ENCODE data around the gene LYRM9. TPM values are rescaled to one million over a fixed set of nuclear protein-coding genes. Genes with fewer than 3 reads are reported as not detected.

The LYRM9 gene
- total and polyA plus RNA-seq, 2 of the 8 experiments (the other 6 are each of a cell fraction or from before 2014, with no cell fraction given), result 4.3 to 5.2 TPM

- TF ChIP-seq TBP (IDR thresholded peaks at IDR 0.05; ENCODE audit: low read depth, low read length) (no peak), HDAC6 (IDR thresholded peaks at IDR 0.05; ENCODE audit: low read depth, low read length) (no peak), GTF2F1 (IDR thresholded peaks at IDR 0.05; ENCODE audit: borderline replicate concordance, low read depth, low read length) (no peak), RBBP5 (IDR thresholded peaks at IDR 0.05; ENCODE audit: borderline replicate concordance, low read depth, low read length) (no peak), ATF3 (IDR thresholded peaks at IDR 0.05; ENCODE audit: insufficient read depth, low read depth, low read length) (no peak), RXRA (IDR thresholded peaks at IDR 0.05; ENCODE audit: insufficient read depth, low read depth, low read length) (no peak), TCF12 (IDR thresholded peaks at IDR 0.05; ENCODE audit: low read depth, low read length) (no peak), PHF8 (conservative IDR thresholded peaks at IDR 0.05; ENCODE audit: low read depth, low read length) (no peak), CTBP2 (IDR thresholded peaks at IDR 0.05; ENCODE audit: borderline replicate concordance, insufficient read depth, insufficient read length, low read length) (no peak)
Observed at GRCh38 chr17:27939474-27940465, 46.6 kb upstream of the LYRM9 start (continued).

Measured in H1 (cell line).